Chondrocyte (in vitro differentiated cells): ENCODE measurements around the gene ZNF148. TPM values are rescaled to one million over a fixed set of nuclear protein-coding genes. Genes with fewer than 3 reads are reported as not detected.

Experiments used
- DNase-seq: peaks from one replicate; pipeline ENCODE4 v3.0.0; 2021; ENCODE audit warnings: mixed read lengths, low spot score
- H3K27ac Mint-ChIP-seq: one replicate; pipeline ENCODE4 v1.8.0; 2021; ENCODE audit warnings: mild to moderate bottlenecking, moderate library complexity, mixed read lengths; ENCODE audit not compliant: unreplicated experiment
- H3K27me3 Mint-ChIP-seq: 2 replicates; pipeline ENCODE4 v1.8.0; 2021; ENCODE audit warnings: low read depth, mixed read lengths
- H3K36me3 Mint-ChIP-seq: 2 replicates; pipeline ENCODE4 v1.8.0; 2021; ENCODE audit warnings: low read depth, mixed read lengths
- H3K4me1 Mint-ChIP-seq: 2 replicates; pipeline ENCODE4 v1.8.0; 2021; ENCODE audit warnings: low read depth, mild to moderate bottlenecking, mixed read lengths
- H3K4me3 Mint-ChIP-seq: one replicate; pipeline ENCODE4 v1.8.0; 2021; ENCODE audit warnings: mild to moderate bottlenecking, moderate library complexity, mixed read lengths; ENCODE audit not compliant: unreplicated experiment
- H3K9me3 Mint-ChIP-seq: 2 replicates; pipeline ENCODE4 v1.8.0; 2021; ENCODE audit warnings: low read depth, mixed read lengths
- total RNA-seq: library from RNA; stranded (reverse); gene quantifications from 3 replicates; pipeline ENCODE4 v1.2.1, GENCODE V29; 2021
- TF ChIP-seq, protein P1 (sequence below): fragments of 200-600 bp; sonication (generic); IDR thresholded peaks from 2 replicates; pipeline ENCODE4 v1.5.0; 2021; ENCODE audit warnings: antibody characterized with exemption, mild to moderate bottlenecking, moderate library complexity

The ZNF148 gene
- total RNA-seq, 1 donor from 2014 or later = 45.9 TPM

DNA sequence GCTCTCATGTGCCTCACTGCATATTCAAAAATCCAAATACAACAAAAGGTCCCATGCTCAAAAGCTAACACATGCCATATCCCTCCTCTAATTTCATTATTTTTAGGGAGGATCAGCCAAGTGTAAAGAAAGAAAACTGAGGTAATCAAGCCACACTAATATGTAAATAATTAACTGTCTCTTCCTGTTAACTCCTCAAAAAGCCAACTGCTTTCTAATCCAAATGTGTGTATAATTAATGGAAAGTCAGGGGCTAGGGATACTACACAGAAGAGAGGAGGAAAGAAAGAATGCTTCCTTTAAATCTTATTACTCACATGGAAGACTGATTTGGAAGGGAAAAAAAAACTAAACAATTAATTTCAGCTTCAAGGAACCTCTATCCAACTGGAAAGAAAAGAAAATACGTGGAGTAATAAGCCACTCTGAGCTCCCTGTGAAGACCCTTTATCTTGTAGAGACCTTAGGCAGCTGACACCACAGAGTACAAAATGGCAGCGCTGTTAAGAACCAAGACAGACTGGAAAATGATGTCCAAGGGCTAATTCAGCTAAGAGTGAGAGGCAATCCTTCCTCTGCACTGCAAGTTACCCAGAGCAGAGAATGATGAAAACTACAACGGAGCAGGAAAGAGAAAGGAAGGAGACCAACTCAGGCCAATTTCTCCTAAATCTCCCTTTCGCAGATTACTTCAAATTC lies 56.8 kb downstream of the ZNF148 start:
- Mint-ChIP-seq H3K27ac (peak overlapping the region; percentile 8), H3K27me3 (no peaks in the 10 kb centered on the region), H3K36me3 (peaks cover 10% of the 10 kb centered on the region), H3K4me3 (no peak overlapping the region), H3K4me1 (peaks cover 20% of the 10 kb centered on the region), H3K9me3 (no peaks in the 10 kb centered on the region)
- TF ChIP-seq, protein P1, sequence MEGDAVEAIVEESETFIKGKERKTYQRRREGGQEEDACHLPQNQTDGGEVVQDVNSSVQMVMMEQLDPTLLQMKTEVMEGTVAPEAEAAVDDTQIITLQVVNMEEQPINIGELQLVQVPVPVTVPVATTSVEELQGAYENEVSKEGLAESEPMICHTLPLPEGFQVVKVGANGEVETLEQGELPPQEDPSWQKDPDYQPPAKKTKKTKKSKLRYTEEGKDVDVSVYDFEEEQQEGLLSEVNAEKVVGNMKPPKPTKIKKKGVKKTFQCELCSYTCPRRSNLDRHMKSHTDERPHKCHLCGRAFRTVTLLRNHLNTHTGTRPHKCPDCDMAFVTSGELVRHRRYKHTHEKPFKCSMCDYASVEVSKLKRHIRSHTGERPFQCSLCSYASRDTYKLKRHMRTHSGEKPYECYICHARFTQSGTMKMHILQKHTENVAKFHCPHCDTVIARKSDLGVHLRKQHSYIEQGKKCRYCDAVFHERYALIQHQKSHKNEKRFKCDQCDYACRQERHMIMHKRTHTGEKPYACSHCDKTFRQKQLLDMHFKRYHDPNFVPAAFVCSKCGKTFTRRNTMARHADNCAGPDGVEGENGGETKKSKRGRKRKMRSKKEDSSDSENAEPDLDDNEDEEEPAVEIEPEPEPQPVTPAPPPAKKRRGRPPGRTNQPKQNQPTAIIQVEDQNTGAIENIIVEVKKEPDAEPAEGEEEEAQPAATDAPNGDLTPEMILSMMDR = no peak
- DNase-seq = no peak

GRCh38 chr3:125317761-125318160 lies 57.4 kb downstream of the ZNF148 start:
- H3K9me3 Mint-ChIP-seq = no peaks in the 10 kb centered on the region
- TF ChIP-seq, protein P1 = no peak
- DNase-seq = no peak
- H3K36me3 Mint-ChIP-seq = peaks cover 12% of the 10 kb centered on the region
- H3K4me1 Mint-ChIP-seq = peaks cover 19% of the 10 kb centered on the region
- no peaks in the 10 kb centered on the region for H3K27me3 Mint-ChIP-seq
- H3K27ac Mint-ChIP-seq = peak overlapping the region; percentile 8
- no peak overlapping the region for H3K4me3 Mint-ChIP-seq

GRCh38 chr3:125316949-125317348 lies 58.2 kb downstream of the ZNF148 start:
- peaks cover 15% of the 10 kb centered on the region for H3K36me3 Mint-ChIP-seq
- H3K9me3 Mint-ChIP-seq = no peaks in the 10 kb centered on the region
- H3K4me3 Mint-ChIP-seq = no peak overlapping the region
- peaks cover 12% of the 10 kb centered on the region for H3K4me1 Mint-ChIP-seq
- no peaks in the 10 kb centered on the region for H3K27me3 Mint-ChIP-seq
- H3K27ac Mint-ChIP-seq = no peak overlapping the region
- no peak for DNase-seq
- TF ChIP-seq, protein P1 = no peak

DNA sequence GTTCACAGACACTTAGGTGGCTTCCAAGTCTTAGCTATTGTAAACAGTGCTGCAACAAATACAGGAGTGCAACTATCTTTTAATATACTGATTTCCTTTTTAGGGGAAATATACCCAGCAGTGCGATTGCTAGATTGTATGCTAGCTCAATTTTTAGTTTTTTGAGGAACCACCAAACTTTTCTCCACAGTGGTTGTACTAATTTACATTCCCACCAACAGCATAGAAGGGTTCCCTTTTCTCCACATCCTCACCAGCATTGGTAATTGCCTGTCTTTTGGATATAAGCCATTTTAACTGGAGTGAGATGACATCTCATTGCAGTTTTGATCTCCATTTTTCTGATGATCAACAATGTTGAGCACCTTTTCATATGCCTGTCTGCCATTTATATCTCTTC lies 58.9 kb downstream of the ZNF148 start:
- H3K9me3 Mint-ChIP-seq = no peaks in the 10 kb centered on the region
- peaks cover 10% of the 10 kb centered on the region for H3K4me1 Mint-ChIP-seq
- no peak overlapping the region for H3K4me3 Mint-ChIP-seq
- peaks cover 19% of the 10 kb centered on the region for H3K36me3 Mint-ChIP-seq
- no peaks in the 10 kb centered on the region for H3K27me3 Mint-ChIP-seq
- no peak overlapping the region for H3K27ac Mint-ChIP-seq
- no peak for DNase-seq
- TF ChIP-seq, protein P1 = no peak

GRCh38 chr3:125313060-125313635 lies 62.0 kb downstream of the ZNF148 start:
- Mint-ChIP-seq H3K27ac (peak overlapping the region; percentile 19), H3K27me3 (no peaks in the 10 kb centered on the region), H3K4me1 (peaks cover 13% of the 10 kb centered on the region), H3K4me3 (no peak overlapping the region), H3K36me3 (peaks cover 29% of the 10 kb centered on the region), H3K9me3 (peaks cover 8% of the 10 kb centered on the region)
- no peak for DNase-seq
- TF ChIP-seq, protein P1 = no peak
